Adipose tissue (tissue), 3 donors: ENCODE measurements around the gene HK1. TPM values are rescaled to one million over a fixed set of nuclear protein-coding genes. Genes with fewer than 3 reads are reported as not detected.

Experiments
- H3K27ac ChIP-seq: one replicate; pipeline ENCODE4 v1.5.1; 2013; ENCODE audit warnings: low read depth, low read length
- WGBS, 3 donors: extraction: QIAGEN DNeasy Blood & Tissue Kit; methylation state at CpG; one replicate each; pipeline ENCODE4 v1.1.7; 2013; 5-methylcytosine and 5-hydroxymethylcytosine counted together
- polyA plus RNA-seq, 3 donors: library from polyadenylated mRNA; stranded (reverse); fragments of 200-250 nt; gene quantifications; one replicate each; pipeline ENCODE4 v1.2.3, GENCODE V29; 2013
- donor health status: healthy with polysubstance abuse.
- donor health status: Bipolar disorder and iron deficiency.
- donor health status: healthy.

The HK1 gene
- polyA plus RNA-seq, 3 donors = 12.2 to 52.5 (median 29.6) TPM

GRCh38 chr10:69404786-69405185 lies 126.5 kb downstream of the HK1 start:
- no peak overlapping the region for H3K27ac ChIP-seq
- 70 to 92% (median 90%) methylated on average over 10 of the region's 10 CpGs for WGBS, 3 donors

GRCh38 chr10:69405221-69405620 lies 126.9 kb downstream of the HK1 start:
- H3K27ac ChIP-seq = no peak overlapping the region
- 47 to 68% (median 62%) methylated on average over 4 of the region's 4 CpGs for WGBS, 3 donors

DNA sequence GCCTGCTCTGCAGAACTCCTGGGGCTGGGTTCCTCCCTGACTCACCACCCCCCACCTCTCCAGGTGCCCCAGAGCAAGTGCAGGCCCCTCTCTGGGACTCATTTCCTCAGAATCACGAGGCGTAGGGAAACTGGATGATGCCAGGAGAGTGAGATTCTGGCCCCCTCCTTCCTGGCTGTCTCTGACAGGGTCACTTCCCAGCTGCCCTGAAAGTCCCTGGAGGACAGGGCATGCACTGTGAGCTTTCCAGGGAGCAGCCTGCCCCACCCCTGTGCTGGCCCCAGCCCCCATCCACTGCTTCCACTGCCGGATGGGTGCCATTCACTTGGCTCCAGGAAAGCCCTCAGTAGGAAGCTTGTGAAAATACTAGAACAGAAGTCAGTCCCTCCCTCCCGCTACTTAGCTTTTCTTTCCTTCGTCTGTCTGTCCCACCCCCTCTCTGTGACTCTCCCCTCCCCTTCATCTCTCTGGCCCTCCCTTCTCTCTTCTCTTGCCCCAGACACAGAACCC lies 128.1 kb downstream of the HK1 start:
- peak overlapping the region; percentile 68 for H3K27ac ChIP-seq
- WGBS, 3 donors = 16 to 52% (median 33%) methylated on average over 5 of the region's 5 CpGs

- H3K27ac ChIP-seq = peak overlapping the region; percentile 68
- 68 to 74% (median 71%) methylated on average over 6 of the region's 6 CpGs for WGBS, 3 donors
Observed at GRCh38 chr10:69406816-69407580, 128.7 kb downstream of the HK1 start.

DNA sequence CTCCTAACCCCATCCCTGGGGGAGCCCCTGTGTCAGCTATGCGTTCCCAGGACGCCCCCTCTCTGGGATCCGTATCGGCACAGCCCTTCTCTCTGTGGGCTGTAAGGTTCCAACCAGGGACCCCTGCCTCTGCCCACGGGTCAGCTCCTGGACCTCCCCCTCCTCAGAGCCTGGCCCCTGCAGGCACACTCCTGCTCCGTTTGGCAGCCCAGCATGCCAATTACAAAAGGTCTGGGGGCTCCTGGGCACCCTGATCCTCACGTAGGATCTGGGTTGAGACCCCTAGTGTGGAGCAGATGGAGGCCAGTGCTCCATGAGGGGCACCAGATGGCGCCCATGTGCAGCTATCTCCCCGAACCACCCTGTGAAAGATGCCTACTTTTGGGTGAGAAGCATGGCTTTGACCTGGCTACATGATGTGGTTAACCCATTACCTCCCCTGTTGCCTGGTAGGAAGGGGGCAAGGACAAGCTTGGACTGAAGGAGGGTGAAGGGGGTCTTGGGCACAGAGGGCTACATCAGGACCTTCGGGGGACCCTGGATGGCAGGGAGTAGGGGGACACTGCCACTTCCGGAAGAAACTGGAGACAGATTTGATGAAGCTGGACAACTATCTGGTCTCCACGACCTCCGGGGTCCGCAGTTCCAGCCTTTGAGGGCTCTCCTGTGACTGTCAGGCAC lies 129.5 kb downstream of the HK1 start:
- H3K27ac ChIP-seq = peak overlapping the region; percentile 11
- 62 to 65% (median 63%) methylated on average over 14 of the region's 14 CpGs for WGBS, 3 donors

GRCh38 chr10:69408318-69409175 lies 130.3 kb downstream of the HK1 start:
- WGBS, 3 donors = 3 to 5% (median 3%) methylated on average over 35 to 64 of the region's 64 CpGs
- H3K27ac ChIP-seq = no peak overlapping the region

DNA sequence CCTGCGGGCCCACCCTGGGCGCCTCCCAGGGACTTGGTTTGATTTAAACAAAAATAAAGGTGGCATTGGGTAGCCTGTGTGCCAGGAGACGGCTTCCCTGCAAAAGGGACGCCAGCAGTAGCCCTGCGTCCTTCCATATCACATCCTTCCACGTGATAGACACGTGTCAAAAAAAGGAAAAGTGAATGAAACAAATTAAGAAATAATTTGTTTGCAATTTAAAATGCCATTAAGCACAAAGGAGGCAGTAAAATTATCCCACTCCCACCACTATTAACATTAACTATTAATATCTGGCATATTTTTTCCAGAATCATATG lies 130.8 kb downstream of the HK1 start:
- 8 to 18% (median 13%) methylated on average over 7 of the region's 7 CpGs for WGBS, 3 donors
- peak overlapping the region; percentile 51 for H3K27ac ChIP-seq

- H3K27ac ChIP-seq = no peak overlapping the region
- WGBS, 3 donors = 48 to 65% (median 51%) methylated on average over 6 of the region's 6 CpGs
Observed at GRCh38 chr10:69409968-69410367, 131.7 kb downstream of the HK1 start.

DNA sequence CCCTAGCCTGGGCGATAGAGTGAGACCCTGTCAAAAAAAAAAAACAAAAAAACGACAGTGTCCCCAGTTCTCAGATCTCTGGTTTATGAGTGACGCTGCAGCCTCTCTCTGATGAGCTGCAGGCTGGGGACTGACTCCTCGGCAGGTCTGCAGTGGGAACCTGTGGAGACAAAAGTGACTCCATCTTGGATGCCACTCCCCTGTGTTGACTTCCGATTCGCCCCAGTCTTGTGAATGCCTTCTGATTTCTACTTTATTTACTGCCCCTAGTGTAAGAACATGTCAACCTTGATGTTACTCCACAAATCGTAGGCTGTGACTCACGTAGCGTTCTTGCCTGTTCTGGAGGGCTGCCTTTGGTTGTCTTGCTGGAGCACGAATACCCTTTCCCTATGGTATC lies 132.2 kb downstream of the HK1 start:
- WGBS, 3 donors = 73 to 86% (median 81%) methylated on average over 10 of the region's 10 CpGs
- H3K27ac ChIP-seq = no peak overlapping the region

DNA sequence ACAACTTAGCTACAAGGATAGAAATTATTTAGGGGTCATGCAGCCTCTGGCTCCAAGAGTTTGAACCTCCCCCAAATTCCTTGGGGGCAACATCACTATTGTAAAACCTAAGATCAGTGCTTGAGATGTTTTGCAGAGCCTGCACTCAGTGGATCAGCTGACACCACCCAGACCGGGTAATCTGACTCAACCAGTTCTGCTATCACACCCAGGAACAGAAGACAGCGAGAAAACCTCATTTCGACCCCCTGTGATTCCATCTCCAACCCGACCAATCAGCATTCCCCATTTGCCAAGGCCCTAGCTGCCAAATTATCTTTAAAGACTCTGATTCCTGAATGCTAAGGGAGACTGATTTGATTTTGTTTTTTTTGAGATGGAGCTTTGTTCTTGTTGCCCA lies 133.2 kb downstream of the HK1 start:
- no peak overlapping the region for H3K27ac ChIP-seq
- WGBS, 3 donors = 61 to 68% (median 65%) methylated on average over 4 of the region's 4 CpGs

- 68 to 75% (median 73%) methylated on average over 3 of the region's 3 CpGs for WGBS, 3 donors
Observed at GRCh38 chr10:69412232-69412790, 134.0 kb downstream of the HK1 start.

DNA sequence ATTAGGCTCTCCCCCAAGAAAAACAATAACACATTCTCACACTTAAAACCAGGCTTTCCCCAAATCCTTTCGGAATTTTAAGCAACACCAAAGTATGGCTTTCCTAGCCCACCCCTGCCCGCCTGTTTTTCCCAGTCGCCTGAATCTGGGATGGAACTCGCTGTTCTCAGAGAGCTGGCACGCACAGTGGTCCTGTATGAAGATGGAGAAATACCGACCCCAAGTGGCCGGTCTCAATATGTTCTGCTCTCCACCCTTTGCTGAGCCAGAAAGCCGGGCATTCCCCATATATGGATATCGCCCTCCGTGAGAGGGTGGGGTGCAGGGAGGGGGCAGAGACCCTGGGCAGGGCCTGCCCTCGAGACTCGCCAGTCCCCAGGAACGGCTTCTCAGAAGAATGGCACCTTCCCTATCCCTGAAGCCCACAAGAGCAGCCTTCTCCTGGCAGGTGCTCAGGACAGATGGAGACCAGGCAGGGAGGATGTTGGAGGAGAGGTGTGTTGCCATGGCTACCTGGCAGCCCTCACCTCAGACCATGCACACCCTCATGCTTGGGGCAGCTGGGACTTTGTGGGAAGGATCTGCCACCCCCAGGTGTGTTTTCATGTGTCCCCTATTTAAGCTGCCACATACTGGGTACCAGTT lies 135.0 kb downstream of the HK1 start:
- H3K27ac ChIP-seq = no peak overlapping the region

More at GRCh38 chr10:69412232-69412790, 134.0 kb downstream of the HK1 start:
- no peak overlapping the region for H3K27ac ChIP-seq

DNA sequence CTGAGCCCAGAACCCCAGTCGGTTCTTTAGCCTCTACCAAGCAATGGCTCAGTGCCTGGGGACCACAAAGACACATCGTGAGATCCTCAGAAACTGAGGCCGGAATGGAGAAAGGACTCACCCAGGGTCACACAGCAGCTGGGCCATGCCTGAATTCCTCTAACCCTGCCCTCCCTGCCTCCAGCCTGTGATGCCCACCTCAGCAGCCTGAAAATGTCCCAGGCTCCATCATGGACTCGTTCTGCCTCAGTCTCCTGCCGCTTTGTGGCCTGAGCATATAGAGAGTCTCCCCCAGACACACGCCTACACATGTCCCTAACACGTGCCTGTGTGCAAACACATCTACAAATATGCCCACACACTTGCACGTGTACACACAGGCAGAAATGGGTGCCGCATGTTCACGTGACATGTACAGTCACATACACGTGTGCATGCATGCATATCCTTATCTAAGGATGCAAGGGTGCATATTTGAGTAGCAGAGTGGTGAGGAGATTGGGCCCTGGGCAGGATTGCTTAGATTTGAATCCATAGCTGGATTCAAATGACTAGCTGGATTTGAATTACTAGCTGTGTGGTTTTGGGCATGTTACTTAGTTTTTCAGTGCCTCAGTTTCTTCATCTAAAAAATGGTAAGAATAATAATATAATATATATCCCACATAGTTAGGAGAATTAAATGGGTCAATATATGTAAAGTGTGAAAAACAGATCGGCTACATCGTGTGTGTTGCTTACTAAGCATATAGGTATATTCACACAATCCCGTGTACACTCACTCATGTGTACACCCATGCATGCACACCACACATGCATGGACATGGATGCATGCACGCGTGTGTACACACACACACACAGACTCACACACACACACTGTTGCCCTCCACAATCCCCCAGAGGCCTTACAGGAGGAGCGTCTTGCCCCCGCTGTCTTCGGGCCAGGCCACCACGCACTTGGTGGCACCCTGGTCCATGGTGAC lies 136.0 kb downstream of the HK1 start:
- 84 to 89% (median 89%) methylated on average over 20 of the region's 20 CpGs for WGBS, 3 donors
- H3K27ac ChIP-seq = no peak overlapping the region

More for the DNA sequence above, 135.0 kb downstream of the HK1 start:
- WGBS, 3 donors = 6 to 7% (median 6%) methylated on average over 13 of the region's 13 CpGs

DNA sequence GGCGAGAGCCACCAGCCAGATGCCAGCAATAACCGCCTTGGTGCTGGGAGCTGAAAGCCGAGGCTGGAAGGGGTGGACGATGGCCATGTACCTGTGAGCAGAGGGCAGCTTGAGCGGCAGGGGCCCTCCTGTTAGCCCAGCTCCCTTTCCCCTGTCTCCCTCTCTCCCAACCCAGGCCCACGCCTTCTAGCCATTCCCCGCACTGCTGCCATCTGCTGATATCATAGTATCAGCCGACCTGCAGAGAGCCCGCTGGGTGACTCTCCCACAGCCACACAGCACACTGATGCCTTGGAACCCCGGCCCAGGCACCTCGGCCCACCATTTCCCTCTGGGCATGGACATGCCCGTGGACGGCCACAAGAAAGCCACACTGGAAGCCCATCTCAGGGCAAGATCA lies 136.8 kb downstream of the HK1 start:
- H3K27ac ChIP-seq = no peak overlapping the region
- WGBS, 3 donors = 81 to 87% (median 85%) methylated on average over 13 of the region's 13 CpGs

DNA sequence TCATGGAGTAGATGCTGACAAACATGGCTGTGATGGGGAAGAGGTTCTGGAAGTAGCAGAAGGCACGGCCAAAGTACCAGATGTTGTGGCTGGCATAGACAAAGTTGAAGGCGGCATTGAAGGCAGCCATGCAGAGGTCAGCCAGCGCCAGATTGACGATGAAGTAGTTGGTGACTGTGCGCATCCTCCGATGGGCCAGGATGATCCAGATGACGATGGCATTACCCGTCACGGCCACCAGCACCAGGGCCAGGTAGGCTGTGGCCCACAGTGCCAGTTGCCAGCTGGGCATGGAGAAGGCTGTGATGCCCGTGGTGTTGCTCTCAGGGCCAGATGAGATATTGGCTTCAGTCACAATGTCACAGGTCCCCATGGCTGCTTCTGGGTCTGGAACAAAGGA lies 137.7 kb downstream of the HK1 start:
- 92 to 96% (median 94%) methylated on average over 10 of the region's 10 CpGs for WGBS, 3 donors
- no peak overlapping the region for H3K27ac ChIP-seq

- 64 to 72% (median 70%) methylated on average over 10 of the region's 10 CpGs for WGBS, 3 donors
- H3K27ac ChIP-seq = no peak within 1 kb of the TSS
Observed at GRCh38 chr10:69416695-69417094, 138.4 kb downstream of the HK1 start, which contains the start of gene TACR2. Gene TACR2 (minus strand): TSS chr10:69416918. CDS start chr10:69416323, 595 bp downstream.

- no peak overlapping the region for H3K27ac ChIP-seq
- WGBS, 3 donors = 84 to 87% (median 86%) methylated on average over 11 of the region's 11 CpGs
Observed at GRCh38 chr10:69417542-69417941, 139.2 kb downstream of the HK1 start.
